GM21367 (cell line): ENCODE results near the gene SNN.

Experiments used
- ATAC-seq: cut with Tn5 transposase; IDR thresholded peaks from one replicate; pipeline ENCODE4 v1.9.1; 2021; ENCODE audit not compliant: unreplicated experiment

Gene SNN

DNA sequence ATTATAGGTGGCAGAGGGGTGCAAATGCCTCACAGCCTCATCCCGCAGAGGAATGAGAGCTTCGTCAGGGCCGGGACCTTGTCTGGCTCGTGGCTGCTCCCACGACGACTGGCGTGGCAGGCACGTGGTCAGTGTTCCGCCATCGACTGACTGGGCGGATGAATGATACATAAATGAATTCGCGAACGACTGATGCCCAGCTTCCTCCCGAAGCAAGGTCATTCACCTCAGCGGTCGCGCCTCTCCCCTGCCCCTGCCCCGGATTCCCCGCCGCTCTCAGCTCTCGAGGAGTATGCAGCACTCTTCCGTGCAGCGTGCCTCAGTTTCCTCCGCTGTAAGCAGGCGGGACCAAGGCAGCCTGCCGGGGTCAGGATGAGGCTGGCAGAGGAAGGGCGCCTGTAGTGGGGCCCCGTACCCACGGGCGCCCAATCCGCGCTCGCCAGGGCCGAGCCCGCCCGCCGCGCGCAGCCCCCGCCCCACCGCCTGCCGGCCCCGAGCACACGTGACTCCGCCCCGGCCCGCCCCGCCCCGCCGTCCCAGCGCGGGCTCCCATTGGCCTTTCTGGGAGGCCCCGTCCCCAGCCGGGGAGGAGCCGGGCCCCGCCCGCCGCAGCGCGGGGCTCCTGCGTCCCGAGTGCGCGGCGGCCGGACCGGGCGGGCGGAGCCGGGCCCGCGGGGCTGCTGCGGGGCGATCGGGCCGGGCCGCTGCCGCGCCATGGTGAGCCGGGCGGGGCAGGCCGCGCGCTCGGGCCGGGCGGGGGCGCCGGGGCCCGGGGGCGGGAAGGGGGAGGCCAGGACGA is at the start of gene SNN:
TSS of gene SNN (plus strand) at position 632 of the 799 bp plus-strand sequence. CDS start 7,605 bp downstream, outside the sequence.
- ATAC-seq: peak; percentile 52

DNA sequence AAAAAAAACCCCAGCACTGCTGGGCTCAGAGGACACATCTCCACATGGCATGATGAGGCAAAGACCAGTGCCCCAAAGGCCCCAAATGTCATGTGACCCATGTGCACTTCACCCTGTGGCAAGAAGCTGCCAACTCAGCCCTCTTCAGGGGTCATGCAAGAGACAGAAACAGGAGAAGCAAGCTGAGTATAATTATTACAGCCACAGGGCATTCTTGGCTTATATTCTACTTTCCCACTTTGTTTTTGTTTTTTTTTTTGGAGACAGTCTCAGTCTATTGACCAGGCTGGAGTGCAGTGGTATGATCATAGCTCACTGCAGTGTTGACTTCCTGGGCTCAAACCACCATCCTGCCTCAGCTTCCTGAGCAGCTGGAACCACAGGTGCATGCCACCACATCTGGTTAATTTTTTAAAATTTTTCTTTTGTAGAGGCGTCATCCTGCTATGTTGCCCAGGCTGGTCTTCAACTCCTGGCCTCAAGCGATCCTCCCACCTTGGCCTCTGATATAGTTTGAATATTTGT is 48.9 kb upstream of the SNN start:
- no peak for ATAC-seq

DNA sequence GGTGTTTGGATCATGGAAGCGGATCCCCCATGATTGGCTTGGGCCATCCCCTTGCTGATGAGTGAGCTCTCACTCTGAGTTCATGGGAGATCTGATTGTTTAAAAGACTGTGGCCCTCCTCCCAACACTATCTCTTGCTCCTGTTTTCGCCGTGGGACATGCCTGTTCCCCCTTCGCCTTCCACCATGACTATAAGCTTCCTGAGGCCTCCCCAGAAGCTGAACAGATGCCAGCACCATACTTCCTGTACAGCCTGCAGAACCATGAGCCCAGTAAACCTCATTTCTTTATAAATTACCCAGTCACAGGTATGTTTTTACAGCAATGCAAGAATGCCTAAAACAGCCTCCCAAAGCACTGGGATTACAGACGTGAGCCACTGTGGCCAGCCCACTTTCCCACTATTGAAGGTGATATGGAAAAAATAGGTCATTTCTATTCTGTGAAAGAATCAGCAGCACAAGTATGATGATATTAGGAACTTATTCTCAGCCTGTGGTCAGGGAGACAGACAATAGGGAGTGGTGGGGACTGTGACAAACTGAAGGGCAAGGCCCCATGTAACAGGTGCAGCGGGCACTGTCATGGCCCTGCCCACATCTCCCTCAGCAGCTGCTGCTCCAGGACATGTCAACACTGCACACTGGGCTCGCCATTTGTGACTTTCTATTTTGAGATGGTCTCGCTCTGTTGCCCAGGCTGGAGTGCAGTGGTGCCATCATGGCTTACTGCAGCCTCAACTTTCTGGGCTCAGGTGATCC is 47.8 kb upstream of the SNN start:
- ATAC-seq: no peak

DNA sequence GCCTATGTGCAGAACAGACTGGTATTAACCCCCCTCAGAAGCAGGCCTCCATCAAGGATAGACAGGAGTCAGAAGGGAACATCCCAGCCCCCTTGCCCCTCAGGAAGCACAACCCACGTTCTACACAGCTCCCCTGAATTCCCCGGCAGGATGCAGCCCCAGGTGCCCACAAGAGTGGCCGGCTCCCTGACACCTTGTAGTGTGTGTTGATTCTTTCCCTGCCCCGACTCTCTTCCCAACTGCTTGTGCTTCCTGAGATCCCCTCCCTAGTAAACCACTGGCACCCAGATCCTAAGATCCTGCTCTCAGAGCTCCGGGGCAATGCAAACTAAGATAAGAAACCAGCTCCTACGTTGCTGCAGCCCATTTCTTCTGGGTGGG is 46.7 kb upstream of the SNN start:
- ATAC-seq: no peak

DNA sequence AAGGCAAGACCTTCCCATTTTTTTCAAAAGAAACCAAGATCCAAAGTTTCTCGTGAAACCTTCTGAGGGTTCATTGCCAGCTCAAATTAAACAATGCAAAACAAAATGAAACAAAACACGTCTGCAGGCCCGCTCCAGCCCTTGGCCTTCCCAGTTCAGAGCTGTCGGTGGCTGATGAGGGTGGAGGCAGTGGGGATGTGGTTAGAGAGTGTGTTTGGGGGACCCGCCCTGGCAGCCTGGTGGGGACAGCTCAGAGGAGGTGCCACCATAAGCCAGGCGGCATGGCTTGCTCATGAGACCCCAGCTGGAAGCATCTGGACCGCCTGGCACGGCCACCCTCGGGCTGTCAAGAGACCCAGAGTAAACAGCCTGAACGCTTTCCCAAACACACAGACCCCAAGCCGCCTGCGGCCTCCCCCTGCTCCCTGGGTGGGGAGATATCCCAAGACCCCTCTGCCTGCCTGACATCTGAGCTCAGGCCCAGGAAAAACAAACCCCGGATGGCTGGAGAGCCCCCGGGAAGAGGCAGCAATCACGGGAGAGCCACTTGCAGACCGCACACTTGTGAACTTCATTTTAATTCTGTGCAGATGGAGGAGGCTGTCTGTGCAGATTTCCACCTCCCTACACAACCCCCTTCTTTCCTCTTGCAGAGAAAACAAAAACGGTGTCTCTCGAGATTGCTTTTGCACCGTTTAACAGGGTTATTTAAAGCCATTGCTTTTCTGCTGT is 46.2 kb upstream of the SNN start:
- no peak for ATAC-seq

DNA sequence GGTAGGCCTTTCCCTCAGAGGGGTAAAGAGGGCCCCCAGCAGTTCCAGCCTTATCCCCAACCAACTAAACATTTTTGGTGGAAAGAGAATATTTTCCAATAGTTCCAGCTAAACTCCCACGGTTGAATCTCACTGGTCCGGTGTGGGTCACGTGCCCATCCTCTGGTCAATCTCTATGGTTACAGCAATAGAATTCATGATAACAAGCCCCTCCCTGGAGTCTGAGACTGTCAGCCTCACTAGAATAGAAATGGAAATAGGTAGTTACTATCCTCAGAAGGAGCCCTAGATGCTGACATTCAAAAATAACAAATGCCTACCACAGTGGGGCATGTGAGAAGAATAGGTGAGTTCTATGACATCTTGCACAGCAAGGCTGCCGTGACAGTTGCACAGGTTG is 44.0 kb upstream of the SNN start:
- ATAC-seq: no peak

DNA sequence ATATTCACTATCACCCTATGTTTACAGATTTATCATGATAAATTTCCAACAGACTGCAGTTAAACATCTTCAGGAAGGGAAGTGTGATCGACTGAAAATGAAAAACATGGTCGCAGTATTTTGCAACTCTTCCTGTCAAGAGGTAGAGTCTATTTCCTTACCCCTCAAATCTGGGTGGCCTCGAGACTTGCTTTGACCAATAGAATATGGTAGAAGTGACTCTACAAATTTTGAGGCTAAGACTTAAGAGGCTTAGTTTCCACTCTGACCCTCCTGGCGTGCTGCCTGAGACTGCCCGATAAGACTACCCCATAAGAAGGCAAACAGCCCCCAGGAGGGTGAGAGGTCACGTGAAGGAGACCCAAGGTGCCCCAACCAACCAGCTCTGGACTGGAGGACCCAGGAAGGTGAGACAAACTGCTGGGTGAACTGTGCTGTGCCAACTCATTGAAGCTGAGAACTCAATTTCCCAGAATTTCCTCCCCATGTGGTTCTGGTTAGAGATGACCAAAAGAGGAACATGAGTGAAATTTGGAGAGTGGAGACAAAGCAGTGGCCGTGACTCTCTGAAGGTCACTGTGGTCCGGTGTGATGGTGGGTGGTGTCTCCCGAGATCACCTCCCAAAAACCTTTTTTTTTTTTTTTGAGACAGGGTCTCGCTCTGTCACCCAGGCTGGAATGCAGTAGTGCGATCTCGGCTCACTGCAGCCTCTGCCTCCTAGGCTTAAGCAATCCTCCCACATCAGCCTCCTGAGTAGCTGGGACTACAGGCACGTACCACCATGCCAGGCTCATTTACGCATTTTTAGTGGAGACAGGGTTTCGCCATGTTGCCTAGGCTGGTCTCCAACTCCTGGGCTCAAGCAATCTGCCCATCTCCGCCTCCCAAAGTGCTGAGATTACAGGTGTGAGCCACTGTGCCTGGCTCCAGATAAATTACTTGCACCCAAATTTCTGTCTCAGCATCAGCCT is 43.3 kb upstream of the SNN start:
- ATAC-seq: no peak

DNA sequence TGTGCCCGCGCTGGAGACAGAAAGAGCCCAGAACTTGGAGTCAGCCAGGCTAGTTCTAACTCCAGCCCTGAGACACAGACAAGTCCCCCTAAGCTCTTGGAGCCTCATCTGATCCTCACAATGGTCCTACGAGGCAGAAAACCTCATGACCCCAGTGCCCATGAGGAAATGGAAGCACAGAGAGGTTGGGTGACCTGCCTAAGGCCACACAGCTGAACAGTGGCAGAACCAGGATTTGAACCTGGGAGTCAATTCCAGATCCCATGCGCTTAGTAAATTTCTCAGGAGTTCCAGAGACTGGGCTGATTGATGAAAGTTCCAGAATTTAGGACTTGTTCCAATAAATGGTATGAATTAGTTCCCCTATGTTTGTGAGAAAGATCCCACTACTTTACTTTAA is 42.5 kb upstream of the SNN start:
- ATAC-seq: no peak

DNA sequence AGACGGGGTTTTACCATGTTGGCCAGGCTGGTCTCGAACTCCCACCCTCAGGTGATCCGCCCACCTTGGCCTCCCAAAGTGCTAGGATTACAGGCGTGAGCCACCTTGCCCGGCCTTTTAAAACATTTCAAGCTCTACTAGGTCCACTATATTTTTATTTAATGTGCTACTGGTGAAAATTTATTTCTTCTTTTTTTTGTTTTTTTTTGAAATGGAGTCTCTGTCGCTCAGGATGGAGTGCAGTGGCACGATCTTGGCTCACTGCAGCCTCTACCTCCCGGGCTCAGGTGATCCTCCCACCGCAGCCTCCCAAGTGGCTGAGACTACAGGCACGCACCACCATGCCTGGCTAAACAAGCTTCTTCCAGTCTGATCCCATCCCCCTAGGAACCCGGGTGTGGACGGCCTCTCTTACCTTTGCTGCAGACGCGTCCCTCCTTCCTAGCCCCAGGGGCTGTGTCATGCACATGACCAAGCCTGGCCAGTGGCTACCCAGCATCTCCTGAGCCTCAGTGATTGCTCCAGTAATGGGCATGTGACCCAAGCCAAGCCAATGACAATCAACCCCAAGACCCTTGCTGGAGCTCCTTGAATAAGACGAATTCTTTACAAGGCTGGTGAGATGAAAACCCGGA is 41.5 kb upstream of the SNN start:
- ATAC-seq: no peak

DNA sequence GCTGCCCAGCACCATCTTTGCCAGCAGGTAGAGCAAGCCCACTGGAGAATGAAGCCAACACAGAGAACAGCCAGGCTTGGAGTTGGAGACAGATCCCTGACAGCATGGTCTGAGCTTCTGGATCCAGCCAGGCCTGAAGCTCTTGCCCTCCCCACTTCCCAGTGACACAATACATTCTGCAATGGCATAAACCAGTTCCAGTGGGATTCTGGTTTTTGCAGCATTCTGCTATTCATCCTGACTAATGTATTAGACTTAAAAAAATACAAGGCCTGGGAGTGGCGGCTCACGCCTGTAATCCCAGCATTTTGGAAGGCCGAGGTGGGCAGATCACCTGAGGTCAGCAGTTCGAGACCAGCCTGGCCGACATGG is 41.0 kb upstream of the SNN start:
- ATAC-seq: no peak

DNA sequence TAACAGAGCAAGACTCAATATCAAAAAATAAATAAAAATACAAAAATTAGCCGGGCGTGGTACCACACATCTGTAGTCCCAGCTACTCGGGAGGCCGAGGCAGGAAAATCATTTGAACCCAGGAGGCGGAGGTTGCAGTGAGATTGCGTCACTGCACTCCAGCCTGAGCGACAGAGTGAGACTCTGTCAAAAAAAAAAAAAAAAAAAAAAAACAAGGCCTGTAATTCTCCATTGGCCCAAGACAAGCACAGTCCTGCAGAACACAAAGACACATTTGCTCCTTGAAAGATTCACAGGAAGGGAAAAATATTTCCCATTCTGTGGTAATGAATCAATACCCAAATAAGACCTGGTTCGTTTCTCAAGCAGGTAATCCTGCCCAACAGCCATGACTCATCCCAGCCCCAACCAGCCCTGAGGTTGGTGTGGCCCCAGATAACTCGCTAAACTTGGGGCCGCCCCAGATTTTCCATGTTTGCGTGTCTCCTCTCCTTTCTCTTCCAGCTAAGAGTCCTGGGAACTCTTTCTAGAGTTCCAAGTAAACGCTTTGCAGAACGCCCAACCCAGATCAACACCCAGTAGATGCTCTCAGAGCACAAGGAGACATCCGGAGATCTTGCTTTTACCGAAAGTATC is 40.3 kb upstream of the SNN start:
- ATAC-seq: no peak

DNA sequence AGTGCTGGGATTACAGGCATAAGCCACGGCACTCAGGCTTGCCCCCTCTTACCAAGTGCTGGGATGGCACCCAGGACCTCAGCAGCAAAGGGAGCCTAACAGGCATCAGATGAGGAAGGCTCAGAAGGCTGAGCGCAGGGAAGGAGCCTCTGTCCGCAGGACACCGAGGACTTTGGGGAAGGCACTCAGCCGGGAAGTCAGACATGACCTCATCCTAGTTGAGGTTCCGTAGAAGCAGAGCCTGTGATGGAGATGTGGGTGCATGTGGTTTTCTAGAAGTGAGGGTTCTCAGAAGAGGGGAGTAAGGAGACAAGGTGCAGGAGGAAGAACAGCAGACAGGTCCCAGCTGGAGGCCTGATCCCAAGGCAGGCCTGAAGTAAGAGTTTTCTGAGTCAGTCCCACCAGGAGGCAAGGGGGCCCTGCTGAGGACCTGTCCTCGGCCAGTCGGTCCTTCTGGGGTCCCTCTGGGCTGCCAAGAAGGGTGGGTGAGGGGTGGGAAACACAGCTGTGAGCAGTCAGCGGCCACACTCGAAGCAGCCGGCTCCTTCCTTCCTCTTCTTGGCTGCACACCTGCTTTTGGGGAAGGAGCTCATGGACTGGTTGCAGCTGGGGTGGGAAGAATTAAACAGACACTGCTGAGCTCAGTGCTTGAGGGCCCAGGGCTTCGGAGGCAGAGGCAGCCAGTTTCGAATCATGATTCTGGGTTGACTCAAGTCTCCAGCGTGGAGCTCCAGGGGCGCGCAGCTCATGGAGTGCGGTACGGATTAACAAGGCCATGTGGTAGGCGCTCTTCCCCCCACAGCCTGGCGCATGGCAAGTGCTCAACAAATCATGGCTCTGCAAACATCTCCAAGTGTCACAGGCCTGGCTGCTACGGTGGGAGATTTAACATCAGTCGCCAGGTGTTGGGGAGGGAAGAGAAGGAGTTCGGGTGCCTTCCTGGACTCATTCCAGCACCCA is 38.9 kb upstream of the SNN start:
- no peak for ATAC-seq

DNA sequence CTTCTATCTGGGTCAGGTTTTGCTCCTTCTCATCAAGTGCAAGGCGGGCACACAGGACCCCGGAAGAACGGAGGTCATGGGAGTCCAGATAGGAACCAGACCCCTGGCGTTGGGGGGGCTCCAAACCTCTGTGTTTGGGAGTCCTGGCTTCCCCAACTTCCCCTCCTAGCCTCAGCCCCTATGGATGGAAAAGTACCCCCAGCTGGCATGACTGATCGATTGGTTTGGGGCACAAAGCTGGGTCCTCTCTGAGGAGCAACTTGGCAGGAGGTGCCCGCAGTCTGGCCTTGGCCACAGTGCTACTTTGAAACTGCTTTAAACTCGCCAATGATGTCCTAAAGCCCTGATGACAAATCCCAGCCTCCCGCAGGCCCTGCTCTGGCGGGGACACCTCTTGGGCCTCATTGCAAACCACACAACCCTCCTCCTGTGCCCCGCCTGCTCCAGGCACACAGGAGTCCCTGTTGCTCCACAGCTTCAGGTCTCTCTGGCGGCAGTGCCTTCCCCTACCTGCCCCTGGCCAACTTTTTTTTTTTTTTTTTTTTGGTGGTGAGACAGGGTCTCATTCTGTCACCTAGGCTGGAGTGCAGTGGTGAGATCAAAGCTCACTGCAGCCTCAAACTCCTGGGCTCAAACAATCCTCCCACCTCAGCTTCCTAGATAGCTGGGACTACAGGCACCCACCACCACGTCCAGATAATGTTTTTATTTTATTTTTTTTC is 38.0 kb upstream of the SNN start:
- no peak for ATAC-seq

DNA sequence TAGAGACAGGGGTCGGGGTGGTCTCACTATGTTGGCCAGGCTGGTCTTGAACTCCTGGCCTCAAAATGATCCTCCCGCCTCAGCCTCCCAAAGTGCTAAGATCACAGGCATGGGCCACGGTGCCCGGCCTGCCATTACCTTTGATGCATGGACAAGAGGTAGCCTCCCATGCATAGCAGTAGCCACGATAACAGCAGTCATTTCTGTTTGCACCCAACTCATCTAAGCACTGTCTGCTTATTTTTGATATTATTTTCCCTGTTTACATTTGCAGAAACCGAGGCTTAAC is 37.5 kb upstream of the SNN start:
- ATAC-seq: no peak

DNA sequence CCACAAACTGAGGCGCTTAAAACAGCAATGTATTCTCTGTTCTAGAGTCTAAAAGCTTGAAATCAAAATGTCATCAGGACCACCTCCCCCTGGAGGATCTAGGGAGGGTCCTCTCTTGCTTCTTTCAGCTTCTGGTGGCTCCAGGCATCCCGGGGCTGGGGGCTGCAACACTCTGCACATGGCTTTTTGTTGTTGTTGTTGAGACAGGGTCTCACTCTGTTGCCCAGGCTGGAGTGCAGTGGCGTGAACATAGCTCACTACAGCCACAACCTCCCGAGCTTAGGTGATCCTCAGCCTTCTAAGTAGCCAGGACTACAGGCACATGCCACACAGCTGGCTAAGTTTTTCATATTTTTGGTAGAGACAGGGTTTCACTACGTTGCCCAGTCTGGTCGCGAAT is 37.0 kb upstream of the SNN start:
- ATAC-seq: no peak

DNA sequence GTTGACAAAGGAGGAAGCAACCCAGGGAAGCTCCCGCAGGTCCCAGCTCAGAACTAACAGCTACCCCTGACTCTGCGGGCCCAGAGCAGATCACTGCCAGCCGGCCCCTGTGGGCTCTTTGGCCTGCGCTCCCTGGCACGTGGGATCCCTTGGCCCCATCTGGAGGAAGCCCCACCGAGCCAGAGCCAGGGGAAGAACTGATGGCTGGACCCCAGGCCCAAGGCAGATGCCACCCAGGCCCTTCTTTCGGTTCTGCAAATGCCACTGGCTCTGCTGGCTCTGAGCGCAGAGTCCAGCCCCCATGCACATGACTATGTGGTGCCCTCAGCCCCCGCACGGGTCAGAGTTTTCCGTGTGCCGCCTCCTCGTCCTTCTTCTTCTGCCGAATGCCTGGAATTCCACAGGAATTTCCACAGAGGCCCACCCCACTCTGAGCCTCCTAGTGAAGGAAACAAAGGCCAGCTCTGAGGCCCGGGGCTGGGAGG is 35.8 kb upstream of the SNN start:
- no peak for ATAC-seq

DNA sequence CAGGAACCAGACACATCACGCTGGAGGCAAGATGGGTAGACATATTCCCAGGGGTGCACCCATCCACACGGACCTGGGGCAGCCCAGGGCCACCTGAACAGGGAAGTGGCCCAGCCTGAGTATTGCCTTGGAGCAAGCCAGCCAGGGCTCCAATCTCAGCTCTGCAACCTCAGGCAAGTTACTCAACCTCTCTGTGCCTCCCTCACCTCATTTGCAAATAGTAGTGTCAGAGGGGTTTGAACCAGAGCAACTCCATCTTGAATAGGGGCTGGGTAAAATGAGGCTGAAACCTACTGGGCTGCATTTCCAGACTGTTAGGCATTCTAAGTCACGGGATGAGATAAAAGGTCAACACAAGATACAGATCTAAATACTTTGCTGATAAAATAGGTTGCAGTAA is 35.1 kb upstream of the SNN start:
- ATAC-seq: no peak

DNA sequence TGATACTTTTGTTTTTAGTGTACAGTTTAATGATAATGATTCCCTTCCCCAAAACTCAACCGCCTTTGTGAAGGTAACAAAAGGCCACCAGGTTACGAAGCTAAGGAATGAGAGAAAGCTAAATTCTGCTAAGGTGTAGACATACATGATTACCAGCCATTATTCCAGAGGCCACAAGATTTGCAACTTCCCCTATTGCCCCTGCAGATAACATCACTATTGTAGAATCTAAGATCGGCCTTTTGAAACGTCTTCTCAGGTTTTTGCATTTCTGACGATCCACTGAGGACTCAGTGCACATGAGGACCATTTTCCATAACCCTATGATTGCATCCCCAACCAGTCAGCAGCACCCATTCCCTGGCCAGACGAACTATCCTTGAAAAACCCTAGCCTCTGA is 33.9 kb upstream of the SNN start:
- ATAC-seq: no peak
